ENCODE measurements around the gene PRX.

GRCh38 chr19:40360020-40360707 is 53.0 kb downstream of the PRX start:
- no peak for TF ChIP-seq POLR2A (IDR thresholded peaks at IDR 0.05)
- no peak for TF ChIP-seq CTCF (IDR thresholded peaks at IDR 0.05)
